ENCODE measurements around the gene CD52.

GRCh38 chr1:26336477-26337205 is 18.9 kb downstream of the CD52 start:
- TF ChIP-seq RFX5 (IDR thresholded peaks at IDR 0.05; ENCODE audit: low read depth, low read length) (no peak), CTCF (conservative IDR thresholded peaks at IDR 0.05; ENCODE audit: low read depth, low read length) (no peak), CEBPB (IDR thresholded peaks at IDR 0.05; ENCODE audit: low read depth, low read length) (no peak), ELK1 (IDR thresholded peaks at IDR 0.05; ENCODE audit: borderline replicate concordance, low read depth, low read length) (no peak), RAD21 (IDR thresholded peaks at IDR 0.05; ENCODE audit: low read length) (no peak), POLR2A (IDR thresholded peaks at IDR 0.05; ENCODE audit: low read depth, low read length) (no peak), SMC3 (IDR thresholded peaks at IDR 0.05; ENCODE audit: low read depth, low read length) (no peak), USF2 (IDR thresholded peaks at IDR 0.05; ENCODE audit: low read depth, low read length) (no peak)
